HepG2 (cell line): ENCODE results near the gene ANKRD11. TPM values are rescaled to one million over a fixed set of nuclear protein-coding genes. Genes with fewer than 3 reads are reported as not detected.

ENCODE experiments used
- AGO1 ChIP-seq: fragments of 200-400 bp; formaldehyde crosslinking; IDR thresholded peaks from 2 replicates; pipeline ENCODE4 v1.6.1; 2017; ENCODE audit warnings: mild to moderate bottlenecking, low read depth, low read length, moderate library complexity; ENCODE audit not compliant: poor library complexity, severe bottlenecking
- DNMT1 ChIP-seq: sonication (generic); formaldehyde crosslinking; IDR thresholded peaks from 2 replicates; pipeline ENCODE4 v1.5.1; 2020; ENCODE audit warnings: mild to moderate bottlenecking, missing genetic modification reagents
- ELF4 ChIP-seq: sonication (generic); formaldehyde crosslinking; IDR thresholded peaks from 2 replicates; pipeline ENCODE4 v1.5.0; 2020; ENCODE audit warnings: missing genetic modification reagents, mild to moderate bottlenecking, moderate library complexity, borderline replicate concordance
- GATAD1 ChIP-seq: IDR thresholded peaks from 2 replicates; pipeline ENCODE4 v1.6.1; 2016; ENCODE audit warnings: missing genetic modification reagents, missing compliant biosample characterization
- GTF2F1 ChIP-seq: fragments of 150-350 bp; IDR thresholded peaks from 2 replicates; pipeline ENCODE4 v1.6.1; 2014; ENCODE audit warnings: low read length
- HOXA3 ChIP-seq: sonication (generic); formaldehyde crosslinking; IDR thresholded peaks from 2 replicates; pipeline ENCODE4 v1.5.0; 2020; ENCODE audit warnings: missing genetic modification reagents
- IRX3 ChIP-seq: sonication (generic); formaldehyde crosslinking; IDR thresholded peaks from 2 replicates; pipeline ENCODE4 v1.8.1; 2023; ENCODE audit warnings: mild to moderate bottlenecking, low read depth, missing genetic modification reagents, borderline replicate concordance
- JARID2 ChIP-seq: sonication (generic); formaldehyde crosslinking; IDR thresholded peaks from 2 replicates; pipeline ENCODE4 v1.8.1; 2023; ENCODE audit warnings: missing genetic modification reagents, inconsistent platforms; ENCODE audit not compliant: insufficient replicate concordance
- MATR3 ChIP-seq: sonication (generic); formaldehyde crosslinking; IDR thresholded peaks from 2 replicates; pipeline ENCODE4 v1.4.0; 2020; ENCODE audit warnings: missing genetic modification reagents
- MTF1 ChIP-seq: sonication (generic); formaldehyde crosslinking; IDR thresholded peaks from 2 replicates; pipeline ENCODE4 v1.5.0; 2020; ENCODE audit warnings: missing genetic modification reagents
- MXD3 ChIP-seq: IDR thresholded peaks from 2 replicates; pipeline ENCODE4 v1.6.1; 2016; ENCODE audit warnings: mild to moderate bottlenecking, missing biosample characterization, missing genetic modification reagents
- MYPOP ChIP-seq: sonication (generic); formaldehyde crosslinking; IDR thresholded peaks from 2 replicates; pipeline ENCODE4 v1.8.1; 2023; ENCODE audit warnings: mild to moderate bottlenecking, moderate library complexity, missing genetic modification reagents
- NR2F6 ChIP-seq, 2 experiments: IDR thresholded peaks; 2 replicates each; pipeline ENCODE4 v1.6.1; 2016; ENCODE audit warnings: antibody characterized with exemption in 1 of 2, mild to moderate bottlenecking in 1 of 2
- NR3C1 ChIP-seq: sonication (generic); formaldehyde crosslinking; IDR thresholded peaks from 2 replicates; pipeline ENCODE4 v1.4.0; 2020; ENCODE audit warnings: missing genetic modification reagents
- REPIN1 ChIP-seq: sonication (generic); formaldehyde crosslinking; IDR thresholded peaks from 2 replicates; pipeline ENCODE4 v1.8.0; 2022; ENCODE audit warnings: missing genetic modification reagents, low read depth, mild to moderate bottlenecking, borderline replicate concordance
- SP2 ChIP-seq: sonication (generic); formaldehyde crosslinking; IDR thresholded peaks from 2 replicates; pipeline ENCODE4 v1.5.1; 2020; ENCODE audit warnings: mild to moderate bottlenecking, missing genetic modification reagents
- TEAD2 ChIP-seq: sonication (generic); formaldehyde crosslinking; IDR thresholded peaks from 2 replicates; pipeline ENCODE4 v1.9.0; 2021; ENCODE audit warnings: missing genetic modification reagents
- TGIF2 ChIP-seq: IDR thresholded peaks from 2 replicates; pipeline ENCODE4 v1.6.1; 2016; ENCODE audit warnings: control low read depth, missing compliant biosample characterization
- ZBTB21 ChIP-seq: sonication (generic); formaldehyde crosslinking; IDR thresholded peaks from 2 replicates; pipeline ENCODE4 v1.4.0; 2020; ENCODE audit warnings: missing genetic modification reagents
- ZNF256 ChIP-seq: sonication (generic); formaldehyde crosslinking; conservative IDR thresholded peaks from 2 replicates; pipeline ENCODE4 v1.4.0; 2020; ENCODE audit warnings: missing genetic modification reagents
- ZNF709 ChIP-seq: sonication (generic); formaldehyde crosslinking; IDR thresholded peaks from 2 replicates; pipeline ENCODE4 v1.5.0; 2020; ENCODE audit warnings: mild to moderate bottlenecking, missing genetic modification reagents
- ZNF773 ChIP-seq: sonication (generic); formaldehyde crosslinking; IDR thresholded peaks from 2 replicates; pipeline ENCODE4 v1.4.0; 2020; ENCODE audit warnings: missing genetic modification reagents, borderline replicate concordance
- ZNF784 ChIP-seq: sonication (generic); formaldehyde crosslinking; IDR thresholded peaks from 2 replicates; pipeline ENCODE4 v1.5.1; 2020; ENCODE audit warnings: missing genetic modification reagents, mild to moderate bottlenecking, borderline replicate concordance
- ZNF816 ChIP-seq: sonication (generic); formaldehyde crosslinking; IDR thresholded peaks from 2 replicates; pipeline ENCODE4 v1.8.0; 2022; ENCODE audit warnings: missing genetic modification reagents, mild to moderate bottlenecking, borderline replicate concordance
- ZSCAN22 ChIP-seq: sonication (generic); formaldehyde crosslinking; IDR thresholded peaks from 2 replicates; pipeline ENCODE4 v1.4.0; 2020; ENCODE audit warnings: mild to moderate bottlenecking, missing genetic modification reagents
- ZXDC ChIP-seq: sonication (generic); formaldehyde crosslinking; IDR thresholded peaks from 2 replicates; pipeline ENCODE4 v1.5.0; 2020; ENCODE audit warnings: mild to moderate bottlenecking, missing genetic modification reagents
- polyA plus RNA-seq, 8 experiments: library from polyadenylated mRNA; depleted of rRNA in 3 of 8; stranded (reverse) in 7 of 8; unstranded in 1 of 8; fragments of >200 nt; fragmentation: Illumina TruSeq in 4 of 8; extraction: Trizol in 4 of 8; gene quantifications; 2 replicates each; pipeline versions ENCODE4 v1.2.1 to v1.2.3, GENCODE V29; 2011 to 2016; ENCODE audit warnings: low read depth in 4 of 8, missing spikeins in 1 of 8, mixed read lengths in 1 of 8; ENCODE audit not compliant: insufficient read depth in 1 of 8
- total RNA-seq, 5 experiments: library from RNA; depleted of rRNA; stranded (reverse); fragments of >200 nt; fragmentation: Illumina TruSeq; extraction: Trizol; gene quantifications; 2 replicates each; pipeline ENCODE4 v1.2.3, GENCODE V29; 2016; ENCODE audit warnings: low read depth in 1 of 5

ANKRD11 gene
- total and polyA plus RNA-seq, 2 of the 13 experiments (the other 11 are each of a cell fraction or from before 2014, with no cell fraction given), result 21.4 to 38.4 TPM

GRCh38 chr16:89319886-89320781, 170.2 kb downstream of the ANKRD11 start (continued):
- TF ChIP-seq NR2F6 (IDR thresholded peaks at IDR 0.05), result no peak
- TF ChIP-seq NR2F6 (CRISPR knock-in tag; IDR thresholded peaks at IDR 0.05), result peak; percentile 67; the same call in 1 of the 2 replicates
- no peak for TF ChIP-seq NR3C1
- TF ChIP-seq ELF4 (CRISPR knock-in tag), result no peak
- no peak for TF ChIP-seq TEAD2 (CRISPR knock-in tag)
- no peak for TF ChIP-seq ZXDC (CRISPR knock-in tag)
- no peak for TF ChIP-seq SP2 (CRISPR knock-in tag)
- no peak for TF ChIP-seq JARID2 (CRISPR knock-in tag)
- TF ChIP-seq MYPOP (CRISPR knock-in tag), result peak; percentile 34; the same call in 1 of the 2 replicates
- no peak for TF ChIP-seq ZNF773 (CRISPR knock-in tag)
- 0 out of 2 replicates have a peak, but pooled peaks have one; percentile 29 for TF ChIP-seq IRX3
- TF ChIP-seq TGIF2, result no peak
- TF ChIP-seq MTF1, result no peak
- TF ChIP-seq MXD3 (CRISPR knock-in tag), result no peak
- TF ChIP-seq GTF2F1, result no peak
- TF ChIP-seq HOXA3 (CRISPR knock-in tag), result peak; percentile 59; the same call in 1 of the 2 replicates
- no peak for TF ChIP-seq MATR3
- no peak for TF ChIP-seq ZNF816 (CRISPR knock-in tag)
- no peak for TF ChIP-seq AGO1
- no peak for TF ChIP-seq ZBTB21
- TF ChIP-seq ZNF709, result no peak
- no peak for TF ChIP-seq DNMT1 (CRISPR knock-in tag)
- TF ChIP-seq ZNF256, result no peak
- no peak for TF ChIP-seq ZSCAN22 (CRISPR knock-in tag)
- TF ChIP-seq REPIN1 (CRISPR knock-in tag), result no peak
- TF ChIP-seq GATAD1 (CRISPR knock-in tag), result no peak
- no peak for TF ChIP-seq ZNF784 (CRISPR knock-in tag)
